A673 (cell line): Measurements from ENCODE around the gene NSD1. TPM values are rescaled to one million over a fixed set of nuclear protein-coding genes. Genes with fewer than 3 reads are reported as not detected.

Experiments
- BruUV-seq: library from RNA; stranded (reverse); fragments of 400-500 nt; replicated peaks from 2 replicates; lab custom pipeline; 2021; lab: Mats Ljungman, UMichigan
- CTCF ChIA-PET: fragments of 300-600 bp; sonication (Branson Sonifier 250); formaldehyde crosslinking; loops from one replicate; lab custom pipeline; 2022; ENCODE audit warnings: antibody characterized with exemption; lab: Charles Lee
- POLR2A ChIA-PET: fragments of 300-600 bp; sonication (Branson Sonifier 250); formaldehyde crosslinking; loops from one replicate; lab custom pipeline; 2022; ENCODE audit warnings: antibody characterized with exemption; ENCODE audit not compliant: low non-redundant PET; lab: Charles Lee
- DNase-seq: peaks from one replicate; pipeline ENCODE4 v3.0.0-alpha.2; 2015; ENCODE audit warnings: low spot score
- H3K27ac ChIP-seq: fragments of 200-600 bp; sonication (generic); 2 replicates; pipeline ENCODE4 v1.5.1; 2016; ENCODE audit warnings: mixed run types, low read depth, mild to moderate bottlenecking, mixed read lengths, antibody characterized with exemption, low read length; ENCODE audit not compliant: poor library complexity, severe bottlenecking
- H3K27me3 ChIP-seq: fragments of 200-600 bp; sonication (generic); replicated peaks from 2 replicates; pipeline ENCODE4 v1.6.1; 2017; ENCODE audit warnings: mixed run types, low read depth, mild to moderate bottlenecking, mixed read lengths, antibody characterized with exemption, low read length; ENCODE audit not compliant: insufficient read depth, poor library complexity
- H3K36me3 ChIP-seq: fragments of 200-600 bp; sonication (generic); 2 replicates; pipeline ENCODE4 v1.6.1; 2016; ENCODE audit warnings: mixed run types, mild to moderate bottlenecking, mixed read lengths, antibody characterized with exemption, low read length; ENCODE audit not compliant: insufficient read depth, poor library complexity, severe bottlenecking
- H3K4me1 ChIP-seq: fragments of 200-600 bp; sonication (generic); 2 replicates; pipeline ENCODE4 v1.6.1; 2017; ENCODE audit warnings: mixed run types, mild to moderate bottlenecking, mixed read lengths, antibody characterized with exemption, low read length; ENCODE audit not compliant: insufficient read depth, poor library complexity, severe bottlenecking
- H3K4me3 ChIP-seq: fragments of 200-600 bp; sonication (generic); 2 replicates; pipeline ENCODE4 v1.5.1; 2016; ENCODE audit warnings: low read depth, mixed run types, mild to moderate bottlenecking, mixed read lengths, low read length; ENCODE audit not compliant: poor library complexity, severe bottlenecking
- H3K9me3 ChIP-seq: fragments of 200-600 bp; sonication (generic); 2 replicates; pipeline ENCODE4 v1.6.1; 2016; ENCODE audit warnings: mixed run types, low read depth, mild to moderate bottlenecking, mixed read lengths, antibody characterized with exemption, low read length; ENCODE audit not compliant: poor library complexity, severe bottlenecking
- CTCF ChIP-seq: fragments of 300-800, 200-600 bp; sonication (generic); conservative IDR thresholded peaks from 2 replicates; pipeline ENCODE4 v1.5.1; 2017; ENCODE audit warnings: low read depth, mild to moderate bottlenecking, antibody characterized with exemption, low read length, moderate library complexity, mixed read lengths
- EZH2 ChIP-seq: fragments of 200-600 bp; sonication (generic); IDR thresholded peaks from 2 replicates; pipeline ENCODE4 v1.6.1; 2017; ENCODE audit warnings: borderline replicate concordance, low read depth, mild to moderate bottlenecking, mixed read lengths, antibody characterized with exemption, low read length; ENCODE audit not compliant: poor library complexity, severe bottlenecking
- intact Hi-C: fragments of 100-400 bp; cut with micrococcal nuclease; formaldehyde crosslinking; loops from one replicate; pipeline ENCODE4 v1.10.0; 2022; ENCODE audit not compliant: unreplicated experiment
- total RNA-seq: library from RNA; stranded (reverse); gene quantifications from 2 replicates; pipeline ENCODE4 v1.2.3, GENCODE V29; 2021

The NSD1 gene
- total RNA-seq, 1 experiment from 2014 or later: 74.3 TPM

- BruUV-seq: no TSS peak
- H3K9me3 ChIP-seq: no peaks in the 10 kb centered on the region
- no peak overlapping the region for H3K27ac ChIP-seq
- H3K4me3 ChIP-seq: no peak overlapping the region
- CTCF ChIA-PET: interaction anchor here (0.7 kb wide), 1 partner anchor 32 kb away, joined by 4 read pairs; no protein-coding TSS in a partner anchor
- intact Hi-C loops: no loop called here
- no peak for TF ChIP-seq CTCF
- TF ChIP-seq EZH2: no peak
- DNase-seq: no peak
- H3K27me3 ChIP-seq: no peaks in the 10 kb centered on the region
- no peaks in the 10 kb centered on the region for H3K36me3 ChIP-seq
- POLR2A ChIA-PET: interaction anchor here (0.6 kb wide), 1 partner anchor 23 kb away, joined by 3 read pairs; no protein-coding TSS in a partner anchor
- no peaks in the 10 kb centered on the region for H3K4me1 ChIP-seq
Measured at GRCh38 chr5:177105691-177106476, 27.7 kb upstream of the NSD1 start.

GRCh38 chr5:177107159-177107558 lies 26.4 kb upstream of the NSD1 start:
- ChIA-PET POLR2A (no interaction called here), CTCF (no interaction called here)
- no peaks in the 10 kb centered on the region for H3K9me3 ChIP-seq
- no peak overlapping the region for H3K27ac ChIP-seq
- H3K4me1 ChIP-seq: no peaks in the 10 kb centered on the region
- DNase-seq: no peak
- no peaks in the 10 kb centered on the region for H3K27me3 ChIP-seq
- no peak overlapping the region for H3K4me3 ChIP-seq
- TF ChIP-seq CTCF (no peak), EZH2 (no peak)
- no TSS peak for BruUV-seq
- intact Hi-C loops: no loop called here
- H3K36me3 ChIP-seq: no peaks in the 10 kb centered on the region

GRCh38 chr5:177109810-177110209 lies 23.8 kb upstream of the NSD1 start:
- POLR2A ChIA-PET: no interaction called here

More at GRCh38 chr5:177109810-177110209, 23.8 kb upstream of the NSD1 start:
- no peaks in the 10 kb centered on the region for H3K4me1 ChIP-seq
- intact Hi-C loops: no loop called here
- DNase-seq: no peak
- no peaks in the 10 kb centered on the region for H3K36me3 ChIP-seq
- H3K9me3 ChIP-seq: no peaks in the 10 kb centered on the region
- no peak overlapping the region for H3K27ac ChIP-seq
- no peak overlapping the region for H3K4me3 ChIP-seq
- TF ChIP-seq CTCF (no peak), EZH2 (no peak)
- BruUV-seq: no TSS peak
- H3K27me3 ChIP-seq: no peaks in the 10 kb centered on the region
- CTCF ChIA-PET: no interaction called here
